ENCODE results near the gene AK1.

AK1 gene

GRCh38 chr9:127874301-127875221, 2.9 kb downstream of the AK1 start:
- DNase-seq, result no peak
- no peak overlapping the region for H3K27ac ChIP-seq (ENCODE audit: low read length)
- H3K4me2 ChIP-seq (ENCODE audit: low read depth, low read length), result no peak overlapping the region

GRCh38 chr9:127873886-127874285, 3.6 kb downstream of the AK1 start:
- Histone ChIP-seq H2AFZ (ENCODE audit: low read length) (no peak overlapping the region), H3K9me3 (replicated peaks; ENCODE audit: insufficient read depth, low read length) (no peaks in the 10 kb centered on the region), H4K20me1 (ENCODE audit: insufficient read depth, low read length) (no peaks in the 10 kb centered on the region), H3K36me3 (replicated peaks; ENCODE audit: insufficient read depth, low read length) (no peaks in the 10 kb centered on the region), H3K79me2 (ENCODE audit: low read length) (no peaks in the 10 kb centered on the region), H3K4me3 (ENCODE audit: low read length) (no peak overlapping the region), H3K9me2 (replicated peaks; ENCODE audit: insufficient read depth, low read length) (no peaks in the 10 kb centered on the region), H3K4me1 (ENCODE audit: low read length) (no peaks in the 10 kb centered on the region), H3K27ac (ENCODE audit: low read length) (no peak overlapping the region), H3K4me2 (ENCODE audit: low read depth, low read length) (no peak overlapping the region), H3K27me3 (replicated peaks; ENCODE audit: insufficient read depth, low read length) (no peaks in the 10 kb centered on the region), H3F3A (ENCODE audit: insufficient read depth, low read length) (no peaks in the 10 kb centered on the region), H3K9ac (ENCODE audit: low read length) (no peak overlapping the region)
- no peak for TF ChIP-seq EZH2 (optimal IDR thresholded peaks at IDR 0.05; ENCODE audit: low read depth, low read length)
- no peak for TF ChIP-seq EZH2phosphoT487 (IDR thresholded peaks at IDR 0.05; ENCODE audit: low read length)
- TF ChIP-seq CTCF (IDR thresholded peaks at IDR 0.05; ENCODE audit: low read length), result no peak
- no peak for DNase-seq

More at GRCh38 chr9:127874301-127875221, 2.9 kb downstream of the AK1 start:
- no peak overlapping the region for H3K4me3 ChIP-seq (ENCODE audit: low read length)
- H3K79me2 ChIP-seq (ENCODE audit: low read length), result no peaks in the 10 kb centered on the region
- H3K36me3 ChIP-seq (replicated peaks; ENCODE audit: insufficient read depth, low read length), result no peaks in the 10 kb centered on the region
- TF ChIP-seq EZH2phosphoT487 (IDR thresholded peaks at IDR 0.05; ENCODE audit: low read length) (no peak), CTCF (IDR thresholded peaks at IDR 0.05; ENCODE audit: low read length) (no peak), EZH2 (optimal IDR thresholded peaks at IDR 0.05; ENCODE audit: low read depth, low read length) (no peak)
- no peak overlapping the region for H2AFZ ChIP-seq (ENCODE audit: low read length)
- no peaks in the 10 kb centered on the region for H3K4me1 ChIP-seq (ENCODE audit: low read length)
- no peak overlapping the region for H3K9ac ChIP-seq (ENCODE audit: low read length)
- H3F3A ChIP-seq (ENCODE audit: insufficient read depth, low read length), result no peaks in the 10 kb centered on the region
- H4K20me1 ChIP-seq (ENCODE audit: insufficient read depth, low read length), result no peaks in the 10 kb centered on the region
- no peaks in the 10 kb centered on the region for H3K9me2 ChIP-seq (replicated peaks; ENCODE audit: insufficient read depth, low read length)
- H3K27me3 ChIP-seq (replicated peaks; ENCODE audit: insufficient read depth, low read length), result no peaks in the 10 kb centered on the region
- no peaks in the 10 kb centered on the region for H3K9me3 ChIP-seq (replicated peaks; ENCODE audit: insufficient read depth, low read length)

GRCh38 chr9:127873223-127873691, 4.2 kb downstream of the AK1 start:
- TF ChIP-seq CTCF (IDR thresholded peaks at IDR 0.05; ENCODE audit: low read length), result no peak
- no peak for TF ChIP-seq EZH2phosphoT487 (IDR thresholded peaks at IDR 0.05; ENCODE audit: low read length)
- TF ChIP-seq EZH2 (optimal IDR thresholded peaks at IDR 0.05; ENCODE audit: low read depth, low read length), result no peak
- no peaks in the 10 kb centered on the region for H3F3A ChIP-seq (ENCODE audit: insufficient read depth, low read length)
- no peak overlapping the region for H3K9ac ChIP-seq (ENCODE audit: low read length)
- H3K4me1 ChIP-seq (ENCODE audit: low read length), result no peaks in the 10 kb centered on the region
- no peak overlapping the region for H3K4me2 ChIP-seq (ENCODE audit: low read depth, low read length)
- no peak for DNase-seq
- H3K36me3 ChIP-seq (replicated peaks; ENCODE audit: insufficient read depth, low read length), result no peaks in the 10 kb centered on the region
- H3K9me3 ChIP-seq (replicated peaks; ENCODE audit: insufficient read depth, low read length), result no peaks in the 10 kb centered on the region
- no peak overlapping the region for H3K27ac ChIP-seq (ENCODE audit: low read length)
- no peak overlapping the region for H2AFZ ChIP-seq (ENCODE audit: low read length)
- H3K27me3 ChIP-seq (replicated peaks; ENCODE audit: insufficient read depth, low read length), result no peaks in the 10 kb centered on the region
- no peaks in the 10 kb centered on the region for H3K79me2 ChIP-seq (ENCODE audit: low read length)
- H3K4me3 ChIP-seq (ENCODE audit: low read length), result no peak overlapping the region
- no peaks in the 10 kb centered on the region for H4K20me1 ChIP-seq (ENCODE audit: insufficient read depth, low read length)
- no peaks in the 10 kb centered on the region for H3K9me2 ChIP-seq (replicated peaks; ENCODE audit: insufficient read depth, low read length)
